Omental fat pad (tissue), 4 donors: ENCODE data around the gene TRAF3IP3. TPM values are rescaled to one million over a fixed set of nuclear protein-coding genes. Genes with fewer than 3 reads are reported as not detected.

Source experiments
- ATAC-seq: fragments of 150-250 bp; one replicate; pipeline ENCODE4 v1.9.1; 2016; ENCODE audit warnings: mild to moderate bottlenecking, moderate library complexity; ENCODE audit not compliant: low FRiP score
- DNase-seq: peaks from one replicate; pipeline ENCODE4 v3.0.0-alpha.2; 2019; ENCODE audit warnings: low spot score
- CTCF ChIP-seq, 3 donors: fragments of 450-650 bp; IDR thresholded peaks; one replicate each; pipeline ENCODE4 v1.5.1; 2016 to 2017; ENCODE audit warnings: antibody characterized with exemption in 3 of 3, mild to moderate bottlenecking in 3 of 3, moderate library complexity in 2 of 3
- total RNA-seq, 4 donors: library from RNA; depleted of rRNA; stranded (reverse); fragments of >200 nt; gene quantifications; one replicate each; pipeline ENCODE4 v1.1.0, GENCODE V29; 2016

Gene TRAF3IP3
- total RNA-seq, 4 donors from 2014 or later = 2.5 to 9.0 (median 3.6) TPM

GRCh38 chr1:209777587-209777986 lies 21.7 kb downstream of the TRAF3IP3 start:
- no peak for TF ChIP-seq CTCF (IDR thresholded peaks at IDR 0.05)
- DNase-seq (no peak), ATAC-seq (no peak)

- ATAC-seq = no peak
- no peak for TF ChIP-seq CTCF (IDR thresholded peaks at IDR 0.05)
- DNase-seq = no peak
These were observed 22.2 kb downstream of the TRAF3IP3 start for GRCh38 chr1:209778102-209778501.

DNA sequence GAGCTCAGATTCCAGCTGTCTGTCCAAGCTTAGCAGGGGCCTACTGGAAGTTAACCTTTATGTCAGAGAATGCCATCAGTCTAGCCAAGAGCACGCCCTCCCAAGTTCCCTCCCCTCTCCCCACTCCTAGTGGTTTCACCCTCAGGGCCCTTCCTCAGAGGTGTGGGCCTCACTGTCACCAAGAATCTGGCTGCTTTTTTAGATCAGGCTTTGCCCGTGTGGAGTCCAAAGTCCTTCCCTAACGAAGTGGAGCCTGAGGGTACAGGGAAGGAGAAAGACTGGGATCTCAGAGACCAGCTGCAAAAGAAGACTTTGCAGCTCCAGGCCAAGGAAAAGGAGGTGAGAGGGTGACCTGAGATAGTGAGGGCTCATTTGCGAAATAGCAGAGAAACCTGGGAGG lies 24.4 kb downstream of the TRAF3IP3 start:
- ATAC-seq (no peak), DNase-seq (no peak)
- no peak for TF ChIP-seq CTCF (IDR thresholded peaks at IDR 0.05)

- DNase-seq (no peak), ATAC-seq (no peak)
- TF ChIP-seq CTCF (IDR thresholded peaks at IDR 0.05) = no peak
These were observed 27.5 kb downstream of the TRAF3IP3 start for GRCh38 chr1:209783386-209783785.

- DNase-seq = peak; percentile 99
- peak; percentile 98 for ATAC-seq
- TF ChIP-seq CTCF (IDR thresholded peaks at IDR 0.05) = no peak
These were observed 28.7 kb downstream of the TRAF3IP3 start, which contains the start of gene C1orf74 for GRCh38 chr1:209784265-209785169. Gene C1orf74, minus strand, starts transcription at chr1:209784559. Its CDS starts 925 bp downstream, at chr1:209783634.

- ATAC-seq = no peak
- no peak for DNase-seq
- no peak for TF ChIP-seq CTCF (IDR thresholded peaks at IDR 0.05)
These were observed 29.7 kb downstream of the TRAF3IP3 start for GRCh38 chr1:209785592-209785991.

- DNase-seq (no peak), ATAC-seq (no peak)
- TF ChIP-seq CTCF (IDR thresholded peaks at IDR 0.05) = no peak
These were observed 30.3 kb downstream of the TRAF3IP3 start for GRCh38 chr1:209786146-209786545.
